HepG2 (cell line): Measurements from ENCODE around the gene NEK6. TPM values are rescaled to one million over a fixed set of nuclear protein-coding genes. Genes with fewer than 3 reads are reported as not detected.
A peak's percentile ranks its signal among the peaks of the same experiment; 100 is the strongest.

Source experiments
- ATAC-seq: fragments of 200-7000 bp; cut with Tn5 transposase; 3 replicates; pipeline ENCODE4 v1.9.1; 2020; ENCODE audit warnings: mild to moderate bottlenecking, moderate library complexity
- BruUV-seq: library from RNA; stranded (reverse); fragments of 400-500 nt; replicated peaks from 2 replicates; lab custom pipeline; 2021; lab: Mats Ljungman, UMichigan
- CTCF ChIA-PET: fragments of 300-600 bp; formaldehyde crosslinking; extraction: SDS; loops from one replicate; lab custom pipeline; 2021; ENCODE audit warnings: low total read pairs, inconsistent platforms, low intra/inter-chr PET ratio; lab: Yijun Ruan, JAX
- POLR2A ChIA-PET: fragments of 350-600 bp; sonication (Branson Sonifier 250); formaldehyde crosslinking; loops from one replicate; lab custom pipeline; 2020; ENCODE audit warnings: antibody characterized with exemption, inconsistent platforms; lab: Yijun Ruan, JAX
- DNase-seq: peaks from one replicate; pipeline ENCODE4 v3.0.0-alpha.2; 2015; ENCODE audit warnings: low spot score
- FAIRE-seq: peaks from 3 replicates; lab custom pipeline; 2011; peaks lifted over from hg19 to GRCh38; lab: Jason Lieb, UNC
- H2AFZ ChIP-seq: one replicate; pipeline ENCODE4 v1.6.1; 2011; ENCODE audit warnings: low read length, inconsistent platforms
- H3K27ac ChIP-seq: fragments of 300-600 bp; 3 replicates; pipeline ENCODE4 v1.8.0; 2011; ENCODE audit warnings: mixed run types, mild to moderate bottlenecking, mixed read lengths, low read length, inconsistent platforms; ENCODE audit not compliant: insufficient read depth; ENCODE audit errors: extremely low read length
- H3K27me3 ChIP-seq, 2 experiments: fragments of 200-600 bp in 1 of 2; 2 replicates in 1 of 2; 3 replicates in 1 of 2; pipeline versions ENCODE4 v1.6.0 to v1.8.0; 2011; ENCODE audit warnings: low read length in 2 of 2, mild to moderate bottlenecking in 2 of 2, moderate library complexity in 2 of 2, inconsistent platforms in 1 of 2; ENCODE audit not compliant: insufficient read depth in 2 of 2, control insufficient read depth in 1 of 2
- H3K36me3 ChIP-seq, 2 experiments: fragments of 200-600 bp in 1 of 2; replicated peaks in 1 of 2; 2 replicates in 1 of 2; 3 replicates in 1 of 2; pipeline versions ENCODE4 v1.5.1 to v1.8.0; 2011; ENCODE audit warnings: low read length in 2 of 2, inconsistent platforms in 1 of 2; ENCODE audit not compliant: insufficient read depth in 2 of 2, control insufficient read depth in 1 of 2
- H3K4me1 ChIP-seq: 2 replicates; pipeline ENCODE4 v1.5.1; 2012; ENCODE audit warnings: low read length, inconsistent platforms; ENCODE audit not compliant: insufficient read depth
- H3K4me2 ChIP-seq: 2 replicates; pipeline ENCODE4 v1.6.0; 2011; ENCODE audit warnings: low read depth, low read length, inconsistent platforms
- H3K4me3 ChIP-seq, 3 experiments: fragments of 200-600 bp in 1 of 3; sonication (generic), shearing (Covaris generic) in 1 of 3; replicated peaks in 1 of 3; 2 replicates each; pipeline ENCODE4 v1.5.1; 2011 to 2016; ENCODE audit warnings: low read length in 3 of 3, inconsistent platforms in 2 of 3, low read depth in 2 of 3, mild to moderate bottlenecking in 2 of 3, control low read depth in 1 of 3, mixed read lengths in 1 of 3; ENCODE audit not compliant: insufficient read depth in 1 of 3
- H3K79me2 ChIP-seq: one replicate; pipeline ENCODE4 v1.6.1; 2011; ENCODE audit warnings: low read length, inconsistent platforms; ENCODE audit not compliant: insufficient read depth
- H3K9ac ChIP-seq: 2 replicates; pipeline ENCODE4 v1.6.0; 2011; ENCODE audit warnings: mild to moderate bottlenecking, low read depth, low read length, inconsistent platforms; ENCODE audit not compliant: insufficient read depth
- H3K9me3 ChIP-seq: 2 replicates; pipeline ENCODE4 v1.5.1; 2012; ENCODE audit warnings: mild to moderate bottlenecking, low read length
- H4K20me1 ChIP-seq: 2 replicates; pipeline ENCODE4 v1.6.0; 2011; ENCODE audit warnings: inconsistent platforms, mild to moderate bottlenecking, low read length, moderate library complexity; ENCODE audit not compliant: insufficient read depth
- ARNT ChIP-seq: fragments of 450-650 bp; IDR thresholded peaks from 2 replicates; pipeline ENCODE4 v1.6.1; 2017
- MAX ChIP-seq: IDR thresholded peaks from 2 replicates; pipeline ENCODE4 v1.6.1; 2012; ENCODE audit warnings: inconsistent platforms
- PAWR ChIP-seq: sonication (generic); formaldehyde crosslinking; IDR thresholded peaks from 2 replicates; pipeline ENCODE4 v1.4.0; 2020; ENCODE audit warnings: missing genetic modification reagents, mild to moderate bottlenecking, borderline replicate concordance
- ZHX1 ChIP-seq: sonication (generic); formaldehyde crosslinking; IDR thresholded peaks from 2 replicates; pipeline ENCODE4 v1.8.1; 2022; ENCODE audit warnings: low read depth, mild to moderate bottlenecking, missing genetic modification reagents
- ZNF3 ChIP-seq: IDR thresholded peaks from 2 replicates; pipeline ENCODE4 v1.7.0; 2017; ENCODE audit warnings: inconsistent platforms
- ZNF629 ChIP-seq: sonication (generic); formaldehyde crosslinking; conservative IDR thresholded peaks from 2 replicates; pipeline ENCODE4 v1.5.0; 2020; ENCODE audit warnings: missing genetic modification reagents
- WGBS: methylation state at CpG from one replicate; pipeline ENCODE4 v1.1.6; 2017; ENCODE audit warnings: low lambda C conversion rate; 5-methylcytosine and 5-hydroxymethylcytosine counted together
- in situ Hi-C: cut with HindIII; loops from 2 replicates; pipeline ENCODE4 v1.10.0; 2017; ENCODE audit warnings: low pct_unique_long_range_greater_than_20kb; ENCODE audit not compliant: extremely low pct_ligation_motif_present
- intact Hi-C: fragments of 100-400 bp; cut with micrococcal nuclease; formaldehyde crosslinking; loops from one replicate; pipeline ENCODE4 v1.10.0; 2022; ENCODE audit not compliant: unreplicated experiment
- polyA plus RNA-seq, 8 experiments: library from polyadenylated mRNA; depleted of rRNA in 3 of 8; stranded (reverse) in 7 of 8; unstranded in 1 of 8; fragments of >200 nt; fragmentation: Illumina TruSeq in 4 of 8; extraction: Trizol in 4 of 8; gene quantifications; 2 replicates each; pipeline versions ENCODE4 v1.2.1 to v1.2.3, GENCODE V29; 2011 to 2016; ENCODE audit warnings: low read depth in 4 of 8, missing spikeins in 1 of 8, mixed read lengths in 1 of 8; ENCODE audit not compliant: insufficient read depth in 1 of 8
- total RNA-seq, 5 experiments: library from RNA; depleted of rRNA; stranded (reverse); fragments of >200 nt; fragmentation: Illumina TruSeq; extraction: Trizol; gene quantifications; 2 replicates each; pipeline ENCODE4 v1.2.3, GENCODE V29; 2016; ENCODE audit warnings: low read depth in 1 of 5

NEK6 gene
- total and polyA plus RNA-seq, 2 of the 13 experiments (the other 11 are each of a cell fraction or from before 2014, with no cell fraction given) = 30.4 to 119 TPM

- TF ChIP-seq ZHX1 (CRISPR knock-in tag) (no peak), PAWR (CRISPR knock-in tag) (no peak), ARNT (no peak), MAX (no peak)
- TF ChIP-seq, all 625 proteins: peak for 4
Observed at GRCh38 chr9:124297551-124297901, 39.8 kb downstream of the NEK6 start (continued).

- no TSS peak for BruUV-seq
- no peak overlapping the region for H3K4me3 ChIP-seq
- ATAC-seq = no peak
- POLR2A ChIA-PET = interaction anchor here (1.0 kb wide), 1 partner anchor 39 kb away, joined by 3 read pairs; no protein-coding TSS in a partner anchor
- H3K4me1 ChIP-seq = peaks cover 56% of the 10 kb centered on the region
- 90% methylated on average over 11 of the region's 14 CpGs for WGBS
- peaks cover 83% of the 10 kb centered on the region for H3K79me2 ChIP-seq
- no peak overlapping the region for H2AFZ ChIP-seq
- no peak overlapping the region for H3K4me2 ChIP-seq
- H3K27me3 ChIP-seq = no peaks in the 10 kb centered on the region
- H3K27ac ChIP-seq = no peak overlapping the region
- H3K9ac ChIP-seq = no peak overlapping the region
- intact Hi-C loops (loop anchor here (1.0 kb wide), 1 partner anchor 35 kb away; no protein-coding TSS in a partner anchor), in situ Hi-C loops (no loop called here)
- CTCF ChIA-PET = no interaction called here
- FAIRE-seq = no peak
- H3K9me3 ChIP-seq = no peaks in the 10 kb centered on the region
- H3K36me3 ChIP-seq = peaks cover 20 to 35% of the 10 kb centered on the region in 2 experiments
- TF ChIP-seq ZNF3 (CRISPR knock-in tag) (no peak), ZNF629 (CRISPR knock-in tag) (peak; percentile 88)
- TF ChIP-seq, all 625 proteins: peak for 1
- peaks cover 79% of the 10 kb centered on the region for H4K20me1 ChIP-seq
- DNase-seq = no peak
Observed at GRCh38 chr9:124297915-124298645, 40.3 kb downstream of the NEK6 start.
